ACC112 (cell line): ENCODE measurements around the gene PCYT1B.

Experiments
- H2AFZ ChIP-seq: fragments of 200-600 bp; sonication (generic); one replicate; pipeline ENCODE4 v1.6.0; 2017; ENCODE audit warnings: antibody characterized with exemption, low read length; ENCODE audit not compliant: unreplicated experiment
- H3K27ac ChIP-seq: fragments of 200-600 bp; sonication (generic); 2 replicates; pipeline ENCODE4 v1.5.1; 2014; ENCODE audit warnings: low read depth, mild to moderate bottlenecking, antibody characterized with exemption, low read length, moderate library complexity
- H3K27me3 ChIP-seq: fragments of 200-600 bp; sonication (generic); 2 replicates; pipeline ENCODE4 v1.6.1; 2014; ENCODE audit warnings: mild to moderate bottlenecking, antibody characterized with exemption, low read length, moderate library complexity, mixed read lengths; ENCODE audit not compliant: insufficient read depth
- H3K36me3 ChIP-seq: fragments of 200-600 bp; sonication (generic); 2 replicates; pipeline ENCODE4 v1.6.1; 2016; ENCODE audit warnings: mild to moderate bottlenecking, antibody characterized with exemption, low read length, moderate library complexity, mixed read lengths; ENCODE audit not compliant: insufficient read depth
- H3K4me1 ChIP-seq: fragments of 200-600 bp; sonication (generic); one replicate; pipeline ENCODE4 v1.6.1; 2016; ENCODE audit warnings: low read length, mixed read lengths; ENCODE audit not compliant: insufficient read depth, unreplicated experiment, control insufficient read depth
- H3K4me3 ChIP-seq: fragments of 200-600 bp; sonication (generic); 2 replicates; pipeline ENCODE4 v1.5.1; 2014; ENCODE audit warnings: mild to moderate bottlenecking, low read depth, low read length
- H3K79me2 ChIP-seq: fragments of 200-600 bp; sonication (generic); one replicate; pipeline ENCODE4 v1.6.0; 2016; ENCODE audit warnings: low read length; ENCODE audit not compliant: control insufficient read depth, unreplicated experiment, insufficient read depth

The PCYT1B gene

DNA sequence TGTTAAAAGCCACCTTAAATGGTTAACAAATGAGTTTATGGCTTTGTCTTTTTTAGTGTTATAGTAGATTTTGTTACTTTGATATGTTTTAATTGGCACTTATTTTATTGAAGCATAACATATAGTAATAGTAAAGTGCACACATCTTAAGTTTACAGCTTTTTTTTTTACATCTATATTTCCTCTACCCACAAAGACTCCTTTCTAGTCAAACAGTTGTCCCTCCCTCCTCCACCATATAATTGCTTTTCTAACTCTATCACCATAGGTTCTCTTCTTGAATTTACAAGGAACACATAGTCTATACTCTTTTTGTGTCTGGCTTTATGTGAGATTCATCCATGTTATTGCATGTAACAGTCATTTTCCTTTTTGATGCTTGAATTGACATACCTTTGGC, 110.6 kb downstream of the PCYT1B start:
- no peak overlapping the region for H3K4me3 ChIP-seq
- no peak overlapping the region for H2AFZ ChIP-seq
- no peak overlapping the region for H3K27ac ChIP-seq
- H3K79me2 ChIP-seq: no peaks in the 10 kb centered on the region
- no peaks in the 10 kb centered on the region for H3K27me3 ChIP-seq
- no peaks in the 10 kb centered on the region for H3K36me3 ChIP-seq
- H3K4me1 ChIP-seq: no peaks in the 10 kb centered on the region

DNA sequence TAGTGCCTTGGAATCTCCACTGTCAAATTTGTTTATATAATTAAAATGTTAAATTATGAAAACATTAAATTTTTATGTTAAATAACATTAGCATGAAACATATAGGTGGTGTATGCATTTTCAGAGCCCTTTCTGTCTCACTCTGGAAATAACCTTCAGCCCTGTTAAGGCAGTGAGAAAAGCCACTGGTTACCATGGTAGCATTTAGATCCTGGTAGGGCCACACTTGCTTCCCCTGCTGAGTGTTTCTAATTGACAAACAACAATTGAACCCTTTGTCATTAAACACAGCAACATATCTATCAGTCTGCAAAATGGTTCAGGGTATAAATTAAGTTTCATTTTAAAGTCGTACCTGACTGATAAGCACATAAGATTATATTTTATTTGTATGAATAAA, 118.5 kb downstream of the PCYT1B start:
- Histone ChIP-seq H3K4me1 (no peaks in the 10 kb centered on the region), H3K27me3 (no peaks in the 10 kb centered on the region), H3K4me3 (no peak overlapping the region), H3K79me2 (no peaks in the 10 kb centered on the region), H3K27ac (no peak overlapping the region), H3K36me3 (no peaks in the 10 kb centered on the region), H2AFZ (no peak overlapping the region)

GRCh38 chrX:24526616-24527015, 120.5 kb downstream of the PCYT1B start:
- Histone ChIP-seq H3K4me1 (no peaks in the 10 kb centered on the region), H3K36me3 (no peaks in the 10 kb centered on the region), H3K27ac (no peak overlapping the region), H2AFZ (no peak overlapping the region), H3K27me3 (no peaks in the 10 kb centered on the region), H3K4me3 (no peak overlapping the region), H3K79me2 (no peaks in the 10 kb centered on the region)

DNA sequence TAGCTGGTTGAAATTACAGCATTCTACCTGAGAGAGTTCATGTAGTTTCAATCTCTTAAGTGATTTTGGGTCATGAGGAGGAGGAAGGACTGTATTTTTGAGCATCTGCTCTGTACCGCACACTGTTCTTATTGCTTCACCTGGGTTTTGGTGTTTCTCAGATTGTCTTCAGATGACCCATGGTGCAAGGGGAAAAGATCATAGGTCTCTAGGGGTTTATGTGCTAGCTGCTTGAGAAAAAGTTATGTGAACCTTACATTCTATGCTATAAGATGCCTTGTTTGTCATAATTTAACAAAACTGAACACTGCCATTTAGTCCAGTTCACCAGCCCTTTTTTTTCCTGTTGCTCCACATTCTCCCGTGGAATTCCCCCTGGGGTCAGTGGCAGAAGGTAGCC, 121.7 kb downstream of the PCYT1B start:
- Histone ChIP-seq H2AFZ (no peak overlapping the region), H3K4me3 (no peak overlapping the region), H3K36me3 (no peaks in the 10 kb centered on the region), H3K79me2 (no peaks in the 10 kb centered on the region), H3K27ac (no peak overlapping the region), H3K27me3 (no peaks in the 10 kb centered on the region), H3K4me1 (no peaks in the 10 kb centered on the region)

- Histone ChIP-seq H3K27ac (no peak overlapping the region), H3K4me3 (no peak overlapping the region), H3K27me3 (no peaks in the 10 kb centered on the region), H3K79me2 (no peaks in the 10 kb centered on the region), H3K4me1 (no peaks in the 10 kb centered on the region), H3K36me3 (no peaks in the 10 kb centered on the region), H2AFZ (no peak overlapping the region)
Measured at GRCh38 chrX:24520472-24520871, 126.7 kb downstream of the PCYT1B start.

DNA sequence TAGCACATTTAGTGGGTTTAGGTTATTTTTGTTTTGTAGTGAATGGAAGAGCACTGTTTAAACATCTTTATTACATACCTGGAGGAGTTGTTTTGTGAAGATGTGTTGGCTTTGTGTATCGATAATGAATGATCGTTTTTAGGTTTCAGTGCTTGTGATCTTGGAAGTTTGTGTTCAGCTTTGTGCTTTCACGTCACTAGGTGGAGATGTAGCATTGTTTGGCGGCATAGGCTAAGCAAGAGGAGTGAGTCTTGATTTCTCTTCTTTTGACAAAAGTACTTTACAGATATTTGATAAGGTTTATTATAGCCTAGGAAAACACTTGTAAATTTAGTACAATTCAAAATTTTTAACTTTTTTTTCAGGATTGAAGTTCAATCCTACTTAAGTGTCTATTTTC, 131.7 kb downstream of the PCYT1B start:
- Histone ChIP-seq H3K4me1 (no peaks in the 10 kb centered on the region), H3K4me3 (no peak overlapping the region), H3K27me3 (no peaks in the 10 kb centered on the region), H3K79me2 (no peaks in the 10 kb centered on the region), H3K27ac (no peak overlapping the region), H3K36me3 (no peaks in the 10 kb centered on the region), H2AFZ (no peak overlapping the region)

GRCh38 chrX:24513416-24513815, 133.7 kb downstream of the PCYT1B start:
- Histone ChIP-seq H3K27ac (no peak overlapping the region), H3K4me3 (no peak overlapping the region), H3K36me3 (no peaks in the 10 kb centered on the region), H3K79me2 (no peaks in the 10 kb centered on the region), H2AFZ (no peak overlapping the region), H3K27me3 (no peaks in the 10 kb centered on the region), H3K4me1 (no peaks in the 10 kb centered on the region)

DNA sequence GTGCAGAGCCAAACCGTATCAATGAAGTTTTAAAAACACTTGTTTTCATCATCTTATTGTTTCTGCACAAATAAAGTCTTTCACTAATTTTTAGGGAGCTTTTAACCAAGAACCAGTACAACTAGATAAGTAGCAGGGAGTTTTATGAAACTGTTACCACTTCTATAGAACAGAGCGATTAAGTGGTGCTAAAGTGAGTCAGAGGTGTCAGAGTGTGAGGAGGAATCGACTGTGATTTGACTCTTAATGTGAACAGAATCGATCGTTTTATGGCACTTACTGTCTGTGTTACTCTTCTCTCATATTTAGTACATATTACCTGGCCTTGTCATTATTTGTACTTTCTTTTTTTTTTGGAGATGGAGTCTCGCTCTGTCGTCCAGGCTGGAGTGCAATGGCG, 138.8 kb downstream of the PCYT1B start:
- Histone ChIP-seq H3K4me1 (peaks cover 8% of the 10 kb centered on the region), H3K27me3 (no peaks in the 10 kb centered on the region), H3K79me2 (no peaks in the 10 kb centered on the region), H2AFZ (no peak overlapping the region), H3K27ac (no peak overlapping the region), H3K4me3 (no peak overlapping the region), H3K36me3 (no peaks in the 10 kb centered on the region)
